Stimulated activated CD8-positive, alpha-beta memory T cell treated with anti-CD3 and anti-CD28 coated beads, Interleukin-4, amount 100 ng/mL, for 48 hours (primary cell): ENCODE data around the gene TMC3.
"Not testable (repeated sequence)": the region's sequence is repeated elsewhere in the genome, so short reads cannot be mapped to it uniquely, and the experiment has no call there.

Experiments used
- DNase-seq: peaks from one replicate; pipeline ENCODE4 v3.0.0-alpha.2; 2020

Gene TMC3

GRCh38 chr15:81384891-81385720 lies 11.1 kb upstream of the TMC3 start:
- no peak for DNase-seq

- DNase-seq = no peak
Observed at GRCh38 chr15:81381720-81382119, 7.7 kb upstream of the TMC3 start.

GRCh38 chr15:81380668-81381067 lies 6.7 kb upstream of the TMC3 start:
- no peak for DNase-seq

GRCh38 chr15:81380203-81380602 lies 6.2 kb upstream of the TMC3 start:
- DNase-seq = no peak

GRCh38 chr15:81379269-81379668 lies 5.3 kb upstream of the TMC3 start:
- DNase-seq = no peak

GRCh38 chr15:81378443-81378842 lies 4.4 kb upstream of the TMC3 start:
- DNase-seq = no peak

GRCh38 chr15:81377871-81378270 lies 3.9 kb upstream of the TMC3 start:
- no peak for DNase-seq

GRCh38 chr15:81376231-81376630 lies 2.2 kb upstream of the TMC3 start:
- DNase-seq = no peak

GRCh38 chr15:81375461-81375860 lies 1.4 kb upstream of the TMC3 start:
- no peak for DNase-seq

- DNase-seq = no peak
Observed at GRCh38 chr15:81373176-81373575, 837 bp downstream of the TMC3 start.

GRCh38 chr15:81372575-81372974 lies 1.4 kb downstream of the TMC3 start:
- no peak for DNase-seq

GRCh38 chr15:81363718-81364500 lies 10.1 kb downstream of the TMC3 start:
- no peak for DNase-seq

- no peak for DNase-seq
Observed at GRCh38 chr15:81363276-81363675, 10.7 kb downstream of the TMC3 start.

- DNase-seq = no peak
Observed at GRCh38 chr15:81362790-81363189, 11.2 kb downstream of the TMC3 start.

- no peak for DNase-seq
Observed at GRCh38 chr15:81361891-81362290, 12.1 kb downstream of the TMC3 start.

- no peak for DNase-seq
Observed at GRCh38 chr15:81360491-81360890, 13.5 kb downstream of the TMC3 start.

GRCh38 chr15:81358248-81358647 lies 15.8 kb downstream of the TMC3 start:
- no peak for DNase-seq

- DNase-seq = no peak
Observed at GRCh38 chr15:81357180-81357686, 16.8 kb downstream of the TMC3 start.

GRCh38 chr15:81356252-81356651 lies 17.8 kb downstream of the TMC3 start:
- DNase-seq = no peak

- DNase-seq = no peak
Observed at GRCh38 chr15:81351651-81352050, 22.4 kb downstream of the TMC3 start.

- DNase-seq = no peak
Observed at GRCh38 chr15:81349271-81349670, 24.7 kb downstream of the TMC3 start.

GRCh38 chr15:81348691-81349090 lies 25.3 kb downstream of the TMC3 start:
- DNase-seq = not testable (repeated sequence)

- DNase-seq = no peak
Observed at GRCh38 chr15:81347910-81348309, 26.1 kb downstream of the TMC3 start.

GRCh38 chr15:81346611-81347010 lies 27.4 kb downstream of the TMC3 start:
- DNase-seq = no peak
